WTC11 (cell line): ENCODE results near the gene USP48. TPM values are rescaled to one million over a fixed set of nuclear protein-coding genes. Genes with fewer than 3 reads are reported as not detected.
A peak's percentile ranks its signal among the peaks of the same experiment; 100 is the strongest.

Experiments used
- ATAC-seq: fragments of 200-7000 bp; cut with Tn5 transposase; 2 replicates; pipeline ENCODE4 v1.10.0; 2021; ENCODE audit warnings: mild to moderate bottlenecking, moderate library complexity
- CTCF ChIA-PET: fragments of 300-600 bp; sonication (Branson Sonifier 250); formaldehyde crosslinking; loops from one replicate; lab custom pipeline; 2021; ENCODE audit warnings: antibody characterized with exemption; lab: Charles Lee
- POLR2A ChIA-PET: fragments of 350-600 bp; sonication (Branson Sonifier 250); formaldehyde crosslinking; loops from one replicate; lab custom pipeline; 2021; ENCODE audit warnings: antibody characterized with exemption; lab: Charles Lee
- DNase-seq: peaks from one replicate; pipeline ENCODE4 v3.0.0; 2021; ENCODE audit warnings: low spot score
- H3K27ac Mint-ChIP-seq: 2 replicates; pipeline ENCODE4 v1.8.0; 2021; ENCODE audit warnings: mixed read lengths
- H3K27me3 Mint-ChIP-seq: 2 replicates; pipeline ENCODE4 v1.8.0; 2021; ENCODE audit warnings: low read depth, mild to moderate bottlenecking, moderate library complexity, mixed read lengths
- H3K36me3 Mint-ChIP-seq: 2 replicates; pipeline ENCODE4 v1.8.0; 2021; ENCODE audit warnings: mixed read lengths
- H3K4me1 Mint-ChIP-seq: 2 replicates; pipeline ENCODE4 v1.8.0; 2022; ENCODE audit warnings: mixed read lengths
- H3K4me3 Mint-ChIP-seq: 2 replicates; pipeline ENCODE4 v1.8.0; 2021; ENCODE audit warnings: mild to moderate bottlenecking, moderate library complexity, mixed read lengths
- H3K9me3 Mint-ChIP-seq: 2 replicates; pipeline ENCODE4 v1.8.0; 2021; ENCODE audit warnings: mixed read lengths
- ATF1 ChIP-seq: sonication (generic); formaldehyde crosslinking; IDR thresholded peaks from 2 replicates; pipeline ENCODE4 v1.8.1; 2023; ENCODE audit warnings: mild to moderate bottlenecking, moderate library complexity, missing genetic modification reagents
- CBFB ChIP-seq: sonication (generic); formaldehyde crosslinking; IDR thresholded peaks from 2 replicates; pipeline ENCODE4 v1.8.1; 2022; ENCODE audit warnings: mild to moderate bottlenecking, low read depth, missing genetic modification reagents
- CDX4 ChIP-seq: fragments of 250-450 bp; sonication (Bioruptor Pico); IDR thresholded peaks from 2 replicates; pipeline ENCODE4 v1.9.0; 2021; ENCODE audit warnings: moderate library complexity, mild to moderate bottlenecking, inconsistent platforms, borderline replicate concordance
- EMX1 ChIP-seq: fragments of 250-450 bp; sonication (Bioruptor Pico); IDR thresholded peaks from 2 replicates; pipeline ENCODE4 v1.8.0; 2021; ENCODE audit warnings: mild to moderate bottlenecking
- FOXK1 ChIP-seq: sonication (generic); formaldehyde crosslinking; IDR thresholded peaks from 2 replicates; pipeline ENCODE4 v1.8.0; 2022; ENCODE audit warnings: mild to moderate bottlenecking, moderate library complexity, missing genetic modification reagents
- IRF2 ChIP-seq: sonication (generic); formaldehyde crosslinking; IDR thresholded peaks from 2 replicates; pipeline ENCODE4 v1.8.0; 2022; ENCODE audit warnings: low read depth, missing genetic modification reagents, borderline replicate concordance
- KAT7 ChIP-seq: sonication (generic); formaldehyde crosslinking; IDR thresholded peaks from 2 replicates; pipeline ENCODE4 v1.8.1; 2023; ENCODE audit warnings: missing genetic modification reagents, mild to moderate bottlenecking, borderline replicate concordance
- MLX ChIP-seq: sonication (generic); formaldehyde crosslinking; IDR thresholded peaks from 2 replicates; pipeline ENCODE4 v1.8.1; 2023; ENCODE audit warnings: mild to moderate bottlenecking, missing genetic modification reagents, moderate library complexity
- NFATC4 ChIP-seq: fragments of 250-450 bp; sonication (Bioruptor Pico); IDR thresholded peaks from 2 replicates; pipeline ENCODE4 v1.9.0; 2021; ENCODE audit warnings: mild to moderate bottlenecking
- NFE2L1 ChIP-seq: sonication (generic); formaldehyde crosslinking; IDR thresholded peaks from 2 replicates; pipeline ENCODE4 v1.8.1; 2023; ENCODE audit warnings: missing genetic modification reagents
- NR1H2 ChIP-seq: sonication (generic); formaldehyde crosslinking; IDR thresholded peaks from 2 replicates; pipeline ENCODE4 v1.9.0; 2021; ENCODE audit warnings: mild to moderate bottlenecking, moderate library complexity, missing genetic modification reagents
- PRDM15 ChIP-seq: sonication (generic); formaldehyde crosslinking; IDR thresholded peaks from 2 replicates; pipeline ENCODE4 v1.8.0; 2022; ENCODE audit warnings: missing genetic modification reagents
- SMAD4 ChIP-seq: sonication (generic); formaldehyde crosslinking; IDR thresholded peaks from 2 replicates; pipeline ENCODE4 v1.8.0; 2022; ENCODE audit warnings: mild to moderate bottlenecking, missing genetic modification reagents
- ZNF219 ChIP-seq: sonication (generic); formaldehyde crosslinking; IDR thresholded peaks from 2 replicates; pipeline ENCODE4 v1.8.0; 2023; ENCODE audit warnings: missing genetic modification reagents, mild to moderate bottlenecking, borderline replicate concordance
- ZNF281 ChIP-seq: sonication (generic); formaldehyde crosslinking; IDR thresholded peaks from 2 replicates; pipeline ENCODE4 v1.8.0; 2023; ENCODE audit warnings: mild to moderate bottlenecking, missing genetic modification reagents
- ZNF512 ChIP-seq: sonication (generic); formaldehyde crosslinking; IDR thresholded peaks from 2 replicates; pipeline ENCODE4 v1.8.1; 2022; ENCODE audit warnings: missing genetic modification reagents, borderline replicate concordance
- total RNA-seq: library from RNA; stranded (reverse); gene quantifications from 3 replicates; pipeline ENCODE4 v1.2.3, GENCODE V29; 2021
- TF ChIP-seq, protein P1 (sequence below): sonication (generic); formaldehyde crosslinking; IDR thresholded peaks from 2 replicates; pipeline ENCODE4 v1.8.1; 2023; ENCODE audit warnings: mild to moderate bottlenecking, missing genetic modification reagents

Gene USP48
- total RNA-seq, 1 experiment from 2014 or later, result 86.9 TPM

GRCh38 chr1:21703318-21703963 is 79.5 kb downstream of the USP48 start:
- no peak for TF ChIP-seq ZNF281
- TF ChIP-seq ATF1 (CRISPR knock-in tag), result no peak
- TF ChIP-seq CBFB (CRISPR knock-in tag), result no peak
- no peak for TF ChIP-seq PRDM15 (CRISPR knock-in tag)
- no peak for TF ChIP-seq KAT7 (CRISPR knock-in tag)
- no peak for TF ChIP-seq ZNF512 (CRISPR knock-in tag)
- TF ChIP-seq SMAD4 (CRISPR knock-in tag), result no peak
- no peak for TF ChIP-seq NFATC4 (CRISPR knock-in tag)
- no peak for TF ChIP-seq FOXK1 (CRISPR knock-in tag)
- TF ChIP-seq EMX1 (CRISPR knock-in tag), result no peak
- no peak for TF ChIP-seq IRF2 (CRISPR knock-in tag)
- no peak for TF ChIP-seq NFE2L1 (CRISPR knock-in tag)
- TF ChIP-seq NR1H2, result no peak
- TF ChIP-seq ZNF219 (CRISPR knock-in tag), result no peak
- TF ChIP-seq MLX (CRISPR knock-in tag), result no peak
- no peak for TF ChIP-seq CDX4 (CRISPR knock-in tag)
- TF ChIP-seq, protein P1, sequence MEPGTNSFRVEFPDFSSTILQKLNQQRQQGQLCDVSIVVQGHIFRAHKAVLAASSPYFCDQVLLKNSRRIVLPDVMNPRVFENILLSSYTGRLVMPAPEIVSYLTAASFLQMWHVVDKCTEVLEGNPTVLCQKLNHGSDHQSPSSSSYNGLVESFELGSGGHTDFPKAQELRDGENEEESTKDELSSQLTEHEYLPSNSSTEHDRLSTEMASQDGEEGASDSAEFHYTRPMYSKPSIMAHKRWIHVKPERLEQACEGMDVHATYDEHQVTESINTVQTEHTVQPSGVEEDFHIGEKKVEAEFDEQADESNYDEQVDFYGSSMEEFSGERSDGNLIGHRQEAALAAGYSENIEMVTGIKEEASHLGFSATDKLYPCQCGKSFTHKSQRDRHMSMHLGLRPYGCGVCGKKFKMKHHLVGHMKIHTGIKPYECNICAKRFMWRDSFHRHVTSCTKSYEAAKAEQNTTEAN (CRISPR knock-in tag), result no peak
- Mint-ChIP-seq H3K9me3 (no peaks in the 10 kb centered on the region), H3K36me3 (peaks cover 43% of the 10 kb centered on the region), H3K4me1 (peaks cover 38% of the 10 kb centered on the region), H3K27me3 (no peaks in the 10 kb centered on the region), H3K27ac (no peak overlapping the region), H3K4me3 (no peak overlapping the region)
- ATAC-seq (peak; percentile 55), DNase-seq (no peak)
- ChIA-PET CTCF (interaction anchor here (0.5 to 1.2 kb wide), 3 partner anchors 35 to 792 kb away, joined by 3 to 4 read pairs (median 3); no protein-coding TSS in a partner anchor), POLR2A (interaction anchor here (0.5 kb wide), 1 partner anchor 55 kb away, joined by 5 read pairs; no protein-coding TSS in a partner anchor)
